AG10803 (cell line): Measurements from ENCODE around the gene PBX3.

Experiments
- DNase-seq: peaks from one replicate; pipeline ENCODE4 v3.0.0; 2010; ENCODE audit warnings: low read depth
- H3K4me3 ChIP-seq: 2 replicates; pipeline ENCODE4 v1.5.1; 2011; ENCODE audit warnings: mild to moderate bottlenecking, low read length, control low read depth
- CTCF ChIP-seq: conservative IDR thresholded peaks from 2 replicates; pipeline ENCODE4 v1.5.1; 2011; ENCODE audit warnings: mild to moderate bottlenecking, low read length, control low read depth, inconsistent platforms

The PBX3 gene

GRCh38 chr9:125929846-125930245, 182.7 kb downstream of the PBX3 start:
- no peak for DNase-seq
- no peak overlapping the region for H3K4me3 ChIP-seq
- no peak for TF ChIP-seq CTCF

- no peak for TF ChIP-seq CTCF
- no peak for DNase-seq
- H3K4me3 ChIP-seq = no peak overlapping the region
These were observed 184.0 kb downstream of the PBX3 start for GRCh38 chr9:125931211-125931610.

- peak; percentile 99 for DNase-seq
- H3K4me3 ChIP-seq = no peak overlapping the region
- TF ChIP-seq CTCF = no peak
These were observed 184.8 kb downstream of the PBX3 start for GRCh38 chr9:125932012-125932411.

GRCh38 chr9:125932746-125933455, 185.7 kb downstream of the PBX3 start:
- no peak overlapping the region for H3K4me3 ChIP-seq
- no peak for DNase-seq
- TF ChIP-seq CTCF = no peak

- no peak for DNase-seq
- H3K4me3 ChIP-seq = no peak overlapping the region
- no peak for TF ChIP-seq CTCF
These were observed 195.0 kb downstream of the PBX3 start for GRCh38 chr9:125942125-125942524.

DNA sequence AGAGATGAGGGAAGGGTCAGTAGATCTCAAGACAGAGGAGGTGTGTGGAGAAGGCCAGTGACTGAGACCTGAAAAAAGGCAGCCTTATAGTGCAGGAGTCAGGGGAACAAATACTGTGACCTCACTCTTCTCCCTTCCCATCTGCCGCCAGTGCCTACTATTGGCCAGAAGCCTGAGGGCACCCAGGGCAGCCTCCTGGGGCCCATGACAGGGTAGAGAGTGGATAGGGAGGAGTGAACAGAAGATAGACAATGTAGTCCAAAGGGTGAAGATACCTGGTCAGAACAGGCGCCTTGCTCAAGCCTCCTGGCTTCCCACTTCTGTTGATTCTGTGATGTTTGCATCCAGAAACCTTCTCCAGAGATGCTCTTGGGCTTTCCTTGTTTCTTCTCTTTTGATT, 196.7 kb downstream of the PBX3 start:
- no peak for TF ChIP-seq CTCF
- no peak overlapping the region for H3K4me3 ChIP-seq
- no peak for DNase-seq

- no peak for TF ChIP-seq CTCF
- no peak overlapping the region for H3K4me3 ChIP-seq
- no peak for DNase-seq
These were observed 199.2 kb downstream of the PBX3 start for GRCh38 chr9:125946397-125946796.
